Superior temporal gyrus (tissue), 1 donor: ENCODE measurements around the gene HTR3A.

Source experiments
- DNase-seq: peaks from one replicate; pipeline ENCODE4 v3.0.0-alpha.2; 2016; ENCODE audit errors: extremely low spot score

HTR3A gene

DNA sequence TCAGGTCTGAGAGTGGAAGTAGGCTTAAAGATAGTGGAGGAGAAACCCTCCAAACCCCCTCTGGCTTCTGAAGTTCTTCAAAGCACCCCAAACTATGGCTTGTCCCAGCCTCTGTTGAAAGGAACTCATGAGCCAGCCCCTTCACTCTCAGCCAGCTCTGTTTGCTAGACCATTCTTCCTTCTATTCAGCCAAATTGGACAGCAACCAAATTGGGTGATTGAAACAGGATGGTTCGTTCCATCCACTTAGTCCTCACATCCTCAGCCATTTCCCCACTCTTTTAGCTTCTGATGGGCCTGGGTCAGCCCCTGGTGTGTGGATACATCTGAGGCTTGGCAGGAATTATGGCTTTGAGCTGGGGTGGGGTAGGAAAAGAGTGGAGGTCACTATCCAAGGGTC is 4.5 kb downstream of the HTR3A start:
- no peak for DNase-seq

DNA sequence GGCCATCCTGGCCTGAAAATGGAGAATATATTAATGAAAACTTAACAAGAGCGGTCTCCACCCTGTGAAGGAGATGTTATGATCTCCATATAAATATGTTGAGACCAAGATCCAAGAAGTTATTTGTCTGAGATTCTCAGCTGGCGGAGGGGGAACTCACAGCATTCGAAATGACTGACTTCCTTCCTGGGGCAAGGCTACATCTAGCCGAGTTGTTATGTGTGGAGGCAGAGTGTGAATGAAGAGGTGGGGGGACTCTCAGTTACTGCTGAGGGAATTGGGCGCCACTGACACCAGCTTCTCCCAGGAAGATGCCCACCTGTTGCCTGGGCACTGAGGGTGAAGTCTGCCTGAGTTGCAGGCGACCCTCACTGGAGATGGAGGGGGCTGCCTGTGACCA is 5.9 kb downstream of the HTR3A start:
- DNase-seq = no peak

DNA sequence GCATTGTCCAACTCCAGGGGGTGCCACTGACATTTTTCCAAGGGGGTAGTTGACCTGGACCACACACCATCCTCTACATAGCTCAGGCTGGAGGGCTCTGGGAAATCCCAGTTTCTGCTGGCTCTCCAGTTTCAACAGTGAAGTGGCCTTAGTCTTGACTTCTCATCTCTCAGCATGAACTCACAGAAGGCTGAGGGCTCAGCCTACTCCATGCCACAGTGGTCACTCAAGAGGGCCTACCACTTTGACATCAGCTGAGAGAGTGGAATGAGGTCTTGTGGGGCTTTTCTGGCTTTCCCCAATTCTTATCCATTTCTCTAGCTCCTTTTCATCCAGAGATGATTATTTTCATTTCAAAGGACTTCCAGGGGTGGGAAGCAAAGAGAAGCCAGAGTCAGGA is 7.4 kb downstream of the HTR3A start:
- DNase-seq = no peak

DNA sequence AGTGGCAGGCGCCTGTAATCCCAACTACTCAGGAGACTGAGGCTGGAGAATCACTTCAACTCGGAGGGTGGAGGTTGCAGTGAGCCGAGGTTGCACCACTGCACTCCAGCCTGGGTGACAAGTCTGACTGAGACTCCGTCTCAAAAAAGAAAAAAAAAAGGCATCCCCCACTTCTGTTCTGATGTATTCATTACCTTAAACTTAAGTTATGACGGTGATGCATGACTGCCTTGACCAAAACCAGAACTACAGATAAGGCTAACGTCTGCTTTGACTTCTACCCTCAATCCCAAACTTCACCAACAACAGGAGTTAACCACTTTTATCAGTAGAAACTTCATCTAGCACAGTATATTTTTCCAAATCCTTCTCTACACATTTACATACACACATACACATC is 9.9 kb downstream of the HTR3A start:
- DNase-seq = no peak

DNA sequence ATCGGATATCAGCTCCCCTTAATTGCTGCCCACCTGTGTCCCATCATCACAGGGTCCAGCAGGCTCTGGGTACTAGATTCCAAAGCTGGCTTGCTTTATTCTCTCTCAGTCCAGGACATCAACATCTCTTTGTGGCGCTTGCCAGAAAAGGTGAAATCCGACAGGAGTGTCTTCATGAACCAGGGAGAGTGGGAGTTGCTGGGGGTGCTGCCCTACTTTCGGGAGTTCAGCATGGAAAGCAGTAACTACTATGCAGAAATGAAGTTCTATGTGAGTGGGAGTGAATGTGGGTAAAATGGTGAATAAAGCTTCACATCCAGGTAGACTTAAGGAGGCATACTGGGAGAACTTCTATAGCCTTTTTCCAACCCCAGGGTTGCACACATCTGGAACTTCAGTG is 11.0 kb downstream of the HTR3A start:
- no peak for DNase-seq

DNA sequence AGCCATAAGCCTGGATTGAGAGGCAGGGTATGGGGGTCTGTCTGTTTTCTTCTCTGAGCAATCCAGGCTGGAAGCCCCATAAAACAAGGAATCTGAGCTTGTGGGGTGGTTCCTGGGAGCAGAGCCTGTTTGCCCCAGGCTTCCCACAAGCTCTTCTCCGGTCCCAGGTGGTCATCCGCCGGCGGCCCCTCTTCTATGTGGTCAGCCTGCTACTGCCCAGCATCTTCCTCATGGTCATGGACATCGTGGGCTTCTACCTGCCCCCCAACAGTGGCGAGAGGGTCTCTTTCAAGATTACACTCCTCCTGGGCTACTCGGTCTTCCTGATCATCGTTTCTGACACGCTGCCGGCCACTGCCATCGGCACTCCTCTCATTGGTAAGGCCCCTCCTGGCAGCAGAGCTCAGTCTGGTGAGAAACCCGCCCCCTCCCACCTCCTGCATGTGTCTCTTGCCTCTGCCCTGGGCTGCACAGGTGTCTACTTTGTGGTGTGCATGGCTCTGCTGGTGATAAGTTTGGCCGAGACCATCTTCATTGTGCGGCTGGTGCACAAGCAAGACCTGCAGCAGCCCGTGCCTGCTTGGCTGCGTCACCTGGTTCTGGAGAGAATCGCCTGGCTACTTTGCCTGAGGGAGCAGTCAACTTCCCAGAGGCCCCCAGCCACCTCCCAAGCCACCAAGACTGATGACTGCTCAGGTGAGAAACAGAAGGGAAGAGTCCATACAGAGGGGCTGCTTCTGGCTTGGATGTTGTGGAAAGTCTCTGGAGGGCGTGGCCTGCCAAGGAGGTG is 11.6 kb downstream of the HTR3A start:
- no peak for DNase-seq

DNA sequence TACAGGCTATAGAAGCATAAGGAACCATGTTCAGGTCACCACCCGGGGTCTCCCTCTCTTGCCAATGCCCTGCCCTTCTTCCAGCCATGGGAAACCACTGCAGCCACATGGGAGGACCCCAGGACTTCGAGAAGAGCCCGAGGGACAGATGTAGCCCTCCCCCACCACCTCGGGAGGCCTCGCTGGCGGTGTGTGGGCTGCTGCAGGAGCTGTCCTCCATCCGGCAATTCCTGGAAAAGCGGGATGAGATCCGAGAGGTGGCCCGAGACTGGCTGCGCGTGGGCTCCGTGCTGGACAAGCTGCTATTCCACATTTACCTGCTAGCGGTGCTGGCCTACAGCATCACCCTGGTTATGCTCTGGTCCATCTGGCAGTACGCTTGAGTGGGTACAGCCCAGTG is 14.5 kb downstream of the HTR3A start:
- no peak for DNase-seq

DNA sequence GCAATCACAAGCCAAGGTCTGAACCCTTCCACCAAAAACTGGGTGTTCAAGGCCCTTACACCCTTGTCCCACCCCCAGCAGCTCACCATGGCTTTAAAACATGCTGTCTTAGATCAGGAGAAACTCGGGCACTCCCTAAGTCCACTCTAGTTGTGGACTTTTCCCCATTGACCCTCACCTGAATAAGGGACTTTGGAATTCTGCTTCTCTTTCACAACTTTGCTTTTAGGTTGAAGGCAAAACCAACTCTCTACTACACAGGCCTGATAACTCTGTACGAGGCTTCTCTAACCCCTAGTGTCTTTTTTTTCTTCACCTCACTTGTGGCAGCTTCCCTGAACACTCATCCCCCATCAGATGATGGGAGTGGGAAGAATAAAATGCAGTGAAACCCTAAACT is 15.0 kb downstream of the HTR3A start:
- no peak for DNase-seq

DNA sequence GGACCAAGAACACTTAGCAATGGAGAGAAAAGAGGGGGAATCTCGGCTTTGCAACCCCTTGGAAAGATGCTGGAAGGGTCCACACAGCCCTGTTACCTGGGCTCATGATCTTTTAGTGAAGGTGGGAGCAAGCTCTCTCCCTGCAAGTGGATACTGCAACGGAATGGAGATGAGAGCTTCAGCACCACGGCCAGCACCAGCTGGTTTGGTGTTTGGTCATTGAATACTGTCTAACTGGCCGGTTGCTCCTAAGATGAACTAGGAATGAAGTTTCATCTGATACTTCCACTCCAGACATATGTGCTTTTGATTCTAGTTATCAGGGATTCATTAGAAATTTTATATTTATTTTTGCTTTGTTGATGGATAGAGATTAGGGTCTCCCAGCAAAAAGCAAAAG is 16.3 kb downstream of the HTR3A start:
- no peak for DNase-seq

DNA sequence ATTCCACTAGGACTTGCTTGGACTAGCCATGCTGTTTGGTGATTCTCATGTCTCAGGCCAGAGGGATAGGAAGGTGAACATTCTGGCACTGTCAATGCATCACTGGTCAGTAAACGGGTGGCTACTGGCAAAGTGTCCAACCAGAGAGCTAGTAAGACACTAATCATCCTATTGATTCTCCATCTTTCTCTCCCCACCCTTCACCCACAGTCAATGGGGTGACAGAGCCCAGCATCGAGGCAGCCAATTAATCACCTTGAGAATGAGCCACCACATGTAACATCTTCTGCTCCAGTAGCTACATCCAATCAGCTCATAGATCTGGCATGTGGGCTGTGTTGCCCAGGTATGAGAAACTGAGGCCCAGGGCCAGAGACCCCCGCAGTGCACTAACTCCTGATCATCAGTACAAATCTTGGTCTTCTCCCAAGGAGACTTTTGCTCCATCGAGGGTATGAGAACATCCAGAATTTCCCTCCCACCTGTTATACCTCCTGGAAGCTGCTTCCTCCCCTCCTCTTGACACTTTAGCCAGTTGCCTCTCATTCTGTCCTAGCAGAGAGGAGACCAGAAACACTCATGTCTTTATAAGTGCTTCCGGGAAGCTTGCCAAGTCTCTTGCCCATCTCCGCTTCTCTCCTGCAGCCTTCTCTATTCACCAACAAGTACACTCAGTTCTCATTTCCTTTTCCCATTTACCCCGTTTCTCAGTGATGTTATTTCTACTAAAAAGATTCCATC is 17.0 kb downstream of the HTR3A start:
- peak; percentile 71 for DNase-seq

DNA sequence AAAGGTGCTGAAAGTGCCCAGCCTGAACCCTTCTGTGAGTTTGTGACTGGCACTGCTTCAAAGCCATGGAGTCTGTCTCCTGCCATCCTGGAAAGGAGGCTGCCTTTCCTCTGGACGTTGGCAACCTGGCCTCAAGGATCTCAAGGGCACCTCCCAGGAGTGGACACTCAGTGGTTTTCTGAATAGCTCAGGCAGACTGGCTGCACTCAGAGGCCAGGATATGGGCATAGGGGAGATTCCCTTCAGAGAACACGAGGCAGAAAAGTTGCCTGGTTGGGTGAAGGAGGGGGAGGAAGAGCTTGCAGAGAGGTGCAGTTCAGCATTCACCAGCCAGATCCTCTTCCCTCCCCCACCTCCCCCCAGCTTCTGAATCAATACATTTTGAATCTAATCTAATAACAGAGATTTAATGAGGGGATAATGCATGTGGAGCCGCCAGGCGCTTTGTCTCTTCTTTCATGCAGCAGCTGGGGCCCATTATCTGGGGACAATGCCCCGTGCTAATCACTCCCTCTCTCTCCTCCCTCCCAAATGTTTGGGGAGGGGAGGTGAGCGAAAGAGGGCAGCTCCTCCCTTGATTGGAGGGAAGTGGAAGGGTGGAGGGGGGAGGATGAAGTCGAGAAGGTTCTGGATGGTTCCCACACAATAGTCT is 17.7 kb downstream of the HTR3A start:
- no peak for DNase-seq

DNA sequence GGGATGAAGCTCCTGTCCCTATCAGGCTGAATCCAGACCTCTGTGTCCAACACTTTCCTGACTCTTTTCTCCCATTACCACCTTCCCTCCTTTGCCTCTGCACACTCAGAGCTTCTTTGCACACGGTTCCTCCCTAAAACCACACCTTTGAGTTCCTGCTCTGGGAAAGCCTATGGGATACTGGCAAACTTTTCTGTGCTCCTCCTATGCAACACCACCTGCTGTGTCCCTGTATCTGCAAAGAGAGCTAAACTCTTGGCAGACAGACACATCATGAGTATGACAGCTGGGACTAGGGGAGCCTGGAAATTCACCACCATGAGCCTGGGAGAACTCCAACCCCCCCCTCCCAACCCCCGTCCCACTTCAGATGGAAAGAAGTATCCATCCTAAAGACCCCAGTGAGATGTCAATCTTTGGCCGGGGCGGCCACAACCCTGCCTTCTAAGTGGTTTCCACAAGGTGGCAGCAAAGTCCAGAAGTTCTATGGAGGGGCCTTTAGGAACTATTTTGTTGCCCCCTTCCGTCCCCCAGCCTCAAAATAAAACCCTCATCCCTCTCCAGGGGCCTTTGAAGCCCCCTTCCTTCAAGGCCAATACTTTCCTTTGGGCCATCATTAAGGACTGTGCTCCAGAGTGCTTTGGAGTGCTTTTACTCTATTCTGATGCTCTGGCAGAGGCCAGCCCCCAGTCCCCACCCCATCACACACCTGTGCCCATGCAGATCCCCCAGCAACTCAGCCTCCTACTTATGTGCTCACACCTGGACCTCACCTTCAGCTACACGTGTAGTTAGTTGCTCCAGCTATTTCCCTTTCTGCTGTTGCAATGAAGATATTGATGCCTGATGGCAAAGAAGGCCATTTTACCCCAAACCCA is 19.4 kb downstream of the HTR3A start:
- peak; percentile 48 for DNase-seq

DNA sequence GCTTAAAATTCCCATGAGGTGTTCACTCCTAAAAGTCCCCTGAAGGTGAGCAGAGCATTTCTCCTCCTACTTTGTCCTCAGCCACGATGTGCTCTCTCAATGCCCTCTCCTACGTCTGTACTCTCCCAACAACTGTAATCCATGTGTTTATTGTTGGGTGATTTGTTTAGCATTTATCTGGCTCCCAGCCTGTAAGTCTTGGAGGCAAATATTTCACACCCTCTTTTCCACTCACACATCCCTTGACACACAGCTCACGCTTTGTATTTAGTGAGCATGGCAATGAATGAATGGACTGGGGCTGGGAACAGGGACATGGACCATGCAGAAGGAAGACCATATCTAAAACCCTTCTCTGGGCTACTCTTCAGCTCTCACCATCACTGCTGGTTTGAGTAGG is 22.6 kb downstream of the HTR3A start:
- DNase-seq = no peak

DNA sequence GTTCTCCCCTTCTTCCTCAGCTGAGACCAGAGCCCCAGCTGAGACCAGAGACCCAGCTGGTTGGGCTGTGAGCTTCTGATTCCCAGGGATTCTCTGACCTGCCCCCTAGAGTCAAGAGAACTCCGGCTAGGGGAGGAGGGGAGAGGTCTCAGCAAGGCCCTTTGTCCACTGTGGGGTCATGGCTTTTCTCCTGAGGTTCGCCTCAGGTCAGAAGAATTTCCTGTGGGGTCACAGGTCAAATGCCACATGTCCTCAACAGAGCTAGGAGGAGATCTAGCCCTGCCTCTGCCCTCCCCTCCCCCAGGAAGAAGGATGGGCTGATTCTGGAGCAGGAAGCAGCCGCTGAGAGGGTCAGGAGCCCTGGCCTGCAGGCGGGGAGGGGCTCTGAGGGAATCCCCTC is 23.7 kb downstream of the HTR3A start:
- no peak for DNase-seq

DNA sequence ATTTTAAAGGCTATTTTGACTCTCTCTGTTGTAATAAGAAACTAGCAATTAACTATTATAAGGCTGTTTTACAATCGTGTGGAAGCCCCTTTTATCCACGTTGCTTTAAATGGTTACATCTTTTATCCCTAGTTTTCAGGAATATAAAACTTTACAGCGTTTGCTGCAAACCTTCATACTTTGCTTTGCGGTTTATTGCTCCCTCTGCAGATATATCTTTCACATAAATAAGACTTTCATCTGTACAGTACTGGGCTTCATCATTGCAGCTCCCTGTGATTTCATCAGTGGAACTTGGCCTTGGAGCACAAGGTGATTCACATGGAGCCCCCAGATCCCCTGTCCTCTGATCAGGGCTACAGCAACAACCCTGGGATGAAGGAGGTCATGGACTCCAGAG is 25.6 kb downstream of the HTR3A start:
- no peak for DNase-seq

DNA sequence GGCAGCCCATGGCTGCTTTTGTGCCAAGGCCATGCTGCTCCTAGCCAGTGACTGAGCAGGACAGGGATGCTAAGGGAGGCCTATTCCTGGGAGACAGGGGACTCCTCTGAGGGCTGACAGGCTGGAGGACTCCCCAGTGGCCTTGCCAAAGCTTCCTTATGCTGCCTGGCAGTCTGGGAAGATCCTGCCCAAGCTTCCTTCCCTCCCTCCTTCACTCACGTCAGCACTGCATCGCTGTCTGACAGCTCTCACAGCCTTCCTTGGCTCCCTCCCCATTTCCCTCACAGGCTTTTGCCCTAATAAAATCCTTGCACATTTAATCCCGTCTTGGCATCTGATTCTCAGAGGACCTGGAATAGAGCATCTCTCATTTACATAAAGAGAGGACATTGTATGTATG is 26.5 kb downstream of the HTR3A start:
- no peak for DNase-seq

DNA sequence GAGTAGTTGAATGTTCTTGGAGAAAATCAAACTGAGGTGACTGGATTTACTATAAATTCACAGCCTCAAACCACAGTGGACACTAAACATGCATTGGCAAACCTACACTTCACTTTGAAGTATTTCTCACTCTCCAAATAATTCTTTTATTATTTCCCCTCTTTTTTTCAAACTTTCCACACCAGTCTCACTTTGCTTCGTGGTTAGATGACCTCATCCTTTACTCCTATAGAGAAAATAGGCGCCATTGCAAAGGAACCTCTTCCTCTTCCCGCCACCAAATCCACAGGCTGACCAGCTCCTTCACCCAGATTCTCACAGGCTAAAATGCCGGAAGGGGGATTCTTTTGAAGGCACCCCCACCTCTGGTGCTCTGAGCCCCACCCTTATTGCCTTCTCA is 33.4 kb downstream of the HTR3A start:
- no peak for DNase-seq

DNA sequence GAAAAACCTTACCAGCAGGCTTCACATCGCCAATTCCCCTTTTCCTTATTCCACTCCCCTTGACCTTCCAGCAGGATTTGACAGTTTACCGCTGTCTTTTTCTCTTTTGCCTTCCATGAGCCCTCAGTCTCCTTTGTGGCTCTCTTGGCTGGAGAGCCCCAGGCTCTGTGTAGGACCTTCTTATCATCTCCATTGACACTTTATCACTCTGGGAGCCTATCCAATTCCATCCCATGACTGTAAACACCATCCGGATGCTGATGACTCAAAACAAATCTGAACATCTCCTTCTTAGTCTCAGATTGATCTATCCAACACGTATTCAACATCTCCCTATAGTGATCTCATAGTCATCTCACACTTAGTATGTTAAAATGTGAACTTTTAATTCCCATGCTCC is 36.0 kb downstream of the HTR3A start:
- DNase-seq = no peak

DNA sequence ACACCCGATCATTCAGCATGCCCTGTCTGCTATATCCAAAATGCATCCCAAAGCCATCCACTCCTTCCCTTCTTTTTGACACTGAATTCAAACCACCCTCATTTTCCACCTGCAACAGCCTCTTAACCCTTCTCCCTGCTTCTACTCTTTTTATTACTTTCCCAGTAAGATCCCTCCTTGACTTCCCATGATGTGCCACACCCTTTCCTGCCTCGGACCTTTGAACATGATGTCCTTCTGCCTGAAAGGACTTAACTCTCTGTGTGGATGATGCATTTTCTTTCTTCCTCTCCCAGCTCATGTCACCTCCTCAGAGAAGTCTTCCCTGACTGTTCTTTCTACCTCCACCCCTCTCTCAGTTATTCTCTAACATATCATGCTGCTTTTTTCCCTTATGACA is 36.5 kb downstream of the HTR3A start:
- no peak for DNase-seq

DNA sequence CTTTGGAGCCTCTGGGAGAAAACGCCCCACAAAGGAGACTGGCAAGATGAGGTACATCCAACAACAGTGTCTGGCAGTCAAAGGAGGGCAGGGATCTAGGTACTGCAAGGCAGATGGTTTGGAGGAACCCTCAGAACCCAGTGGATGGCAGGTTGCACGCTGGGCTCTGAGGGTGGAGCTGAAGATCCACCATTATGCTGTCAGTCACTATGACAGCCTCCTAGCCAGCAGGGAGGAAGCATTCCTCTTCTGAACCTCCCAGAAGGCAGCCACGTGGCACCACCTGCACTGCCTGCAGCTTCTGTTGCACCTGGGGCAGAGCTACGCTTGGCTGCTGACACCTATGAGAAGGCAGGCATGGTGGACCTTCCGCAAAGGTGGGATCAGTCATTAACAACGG is 40.2 kb downstream of the HTR3A start:
- DNase-seq = no peak

DNA sequence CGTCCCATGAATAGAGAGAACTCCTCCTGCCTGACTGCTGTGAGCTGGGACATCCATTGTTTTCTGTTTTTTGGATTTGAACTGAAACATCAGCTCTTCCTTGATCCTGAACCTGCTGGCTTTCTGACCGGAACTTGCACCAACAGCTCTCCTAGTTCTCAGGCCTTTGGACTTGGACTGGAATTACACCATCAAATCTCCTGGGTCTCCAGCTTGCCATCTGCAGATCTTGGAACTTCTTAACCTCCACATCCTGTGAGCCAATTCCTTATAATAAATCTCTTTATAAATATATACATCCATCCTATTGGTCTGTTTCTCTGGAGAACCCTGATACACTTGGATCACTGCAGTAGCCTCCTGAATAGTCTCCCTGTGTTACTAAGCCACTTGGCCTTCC is 42.1 kb downstream of the HTR3A start:
- no peak for DNase-seq

DNA sequence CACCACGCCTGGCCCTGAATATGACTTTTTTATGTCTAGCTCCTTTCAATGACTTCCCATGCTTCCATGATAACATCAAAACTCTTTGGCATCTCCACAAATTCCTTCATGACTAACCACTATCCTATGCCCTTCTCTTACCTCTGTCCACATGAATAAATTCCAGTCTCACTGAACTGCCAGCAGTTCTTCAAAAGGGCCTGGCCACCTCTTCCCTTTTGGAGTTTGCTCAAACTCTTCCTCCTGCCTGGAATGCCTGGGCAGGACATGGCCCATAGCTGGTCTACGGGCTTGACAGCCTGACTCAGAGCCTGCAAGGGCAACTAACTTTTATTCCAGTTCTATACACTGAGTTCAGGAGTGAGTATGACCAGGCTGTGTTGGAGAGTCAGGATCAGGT is 42.8 kb downstream of the HTR3A start:
- no peak for DNase-seq
